Stimulated activated CD8-positive, alpha-beta memory T cell treated with anti-CD3 and anti-CD28 coated beads, Interleukin-15, amount 100 ng/mL, for 1 hour (primary cell): ENCODE data around the gene CDK9.
"Not testable (repeated sequence)": the region's sequence is repeated elsewhere in the genome, so short reads cannot be mapped to it uniquely, and the experiment has no call there.

Experiments used
- DNase-seq: peaks from one replicate; pipeline ENCODE4 v3.0.0-alpha.2; 2020; ENCODE audit warnings: low read depth

The CDK9 gene

GRCh38 chr9:127825319-127826051, 39.7 kb downstream of the CDK9 start:
- DNase-seq: no peak

DNA sequence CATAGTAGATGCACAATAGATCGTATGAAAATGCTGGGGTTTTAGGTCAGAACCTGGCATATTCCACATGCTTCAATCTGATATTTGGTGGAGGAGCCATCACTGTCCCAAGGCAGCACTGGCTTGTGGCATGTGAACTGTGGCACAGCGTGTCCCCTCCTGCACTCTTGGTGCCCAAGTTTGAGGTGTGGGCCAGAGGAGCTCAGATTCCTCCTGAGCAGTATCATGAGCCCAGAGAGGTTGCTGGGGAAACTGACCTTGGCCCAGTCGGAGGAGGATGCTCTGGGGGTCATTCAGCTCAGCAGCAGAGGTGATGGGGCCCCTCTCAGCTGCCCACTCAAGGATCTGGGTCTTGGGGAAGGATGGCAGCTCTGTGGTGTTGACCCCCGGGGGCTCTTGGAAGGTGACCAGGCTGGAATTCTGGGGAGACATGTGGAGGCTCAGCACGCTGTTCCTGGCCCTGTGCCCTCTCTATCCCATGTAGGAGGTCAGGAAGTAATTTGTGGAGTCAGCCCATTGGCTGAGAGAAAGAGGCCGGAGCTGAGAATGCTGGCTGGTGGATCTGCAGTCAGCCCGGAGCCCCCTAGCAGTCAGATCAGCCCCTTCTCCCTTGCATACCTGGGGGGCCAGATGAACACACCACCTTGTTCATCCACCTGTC, 40.5 kb downstream of the CDK9 start:
- no peak for DNase-seq

GRCh38 chr9:127828262-127829031, 42.6 kb downstream of the CDK9 start:
- DNase-seq: no peak

- DNase-seq: no peak
Observed at GRCh38 chr9:127829205-127829906, 43.5 kb downstream of the CDK9 start.

DNA sequence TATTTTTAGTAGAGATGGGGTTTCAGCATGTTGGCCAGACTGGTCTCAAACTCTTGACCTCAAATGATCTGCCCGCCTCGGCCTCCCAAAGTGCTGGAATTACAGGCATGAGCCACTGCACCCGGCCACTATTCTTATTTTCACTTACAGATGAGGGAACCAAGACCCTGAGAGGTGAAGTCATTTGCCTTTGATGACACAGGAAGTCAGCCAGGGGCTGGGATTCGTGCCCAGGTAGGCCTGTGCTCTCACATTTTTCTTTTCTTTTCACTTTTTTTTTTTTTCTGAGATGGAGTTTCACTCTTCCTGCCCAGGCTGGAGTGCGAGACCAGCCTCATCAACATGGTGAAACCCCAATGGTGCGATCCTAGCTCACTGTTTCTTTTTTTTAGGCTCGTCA, 46.4 kb downstream of the CDK9 start:
- DNase-seq: no peak

GRCh38 chr9:127833555-127833954, 47.7 kb downstream of the CDK9 start:
- DNase-seq: no peak

- no peak for DNase-seq
Observed at GRCh38 chr9:127835991-127836516, 50.2 kb downstream of the CDK9 start.

- DNase-seq: not testable (repeated sequence)
Observed at GRCh38 chr9:127836561-127836960, 50.7 kb downstream of the CDK9 start.

- no peak for DNase-seq
Observed at GRCh38 chr9:127837346-127837745, 51.5 kb downstream of the CDK9 start.

DNA sequence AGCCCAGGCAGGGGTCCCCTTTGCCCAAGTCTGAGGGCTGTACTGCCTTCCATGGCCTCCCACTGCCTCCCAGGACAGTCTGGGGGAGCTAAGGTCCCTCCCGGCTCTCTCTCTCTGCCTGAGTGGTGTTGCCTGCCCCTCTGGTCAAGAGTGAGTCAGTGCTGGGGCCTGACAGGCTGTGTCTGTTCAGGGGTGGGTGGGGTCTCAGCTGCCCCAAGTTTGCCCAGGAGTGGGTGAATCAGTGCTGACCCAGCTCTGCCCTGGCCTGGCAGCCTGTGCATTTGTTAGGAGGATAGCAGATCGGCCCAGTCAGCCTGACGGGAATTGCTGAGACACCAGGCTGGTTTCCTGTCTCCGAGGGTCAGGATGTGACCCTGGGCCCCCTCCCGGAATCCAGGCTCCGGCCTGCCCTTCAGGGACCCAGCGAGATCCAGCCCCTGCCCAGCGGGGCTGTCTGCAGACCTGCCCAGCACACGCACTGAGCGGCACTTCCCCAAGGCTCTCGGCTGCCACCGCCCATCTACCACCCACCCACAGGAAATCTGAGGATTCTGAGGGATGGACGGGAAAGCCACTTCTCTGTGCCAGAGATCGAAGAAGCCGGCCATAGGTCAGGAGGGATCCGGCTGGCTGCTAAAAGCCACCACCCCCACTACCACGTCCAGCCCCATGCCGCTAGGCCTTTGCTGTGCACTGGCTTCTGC, 52.7 kb downstream of the CDK9 start:
- no peak for DNase-seq
